ENCODE measurements around the gene CD80.

CD80 gene

DNA sequence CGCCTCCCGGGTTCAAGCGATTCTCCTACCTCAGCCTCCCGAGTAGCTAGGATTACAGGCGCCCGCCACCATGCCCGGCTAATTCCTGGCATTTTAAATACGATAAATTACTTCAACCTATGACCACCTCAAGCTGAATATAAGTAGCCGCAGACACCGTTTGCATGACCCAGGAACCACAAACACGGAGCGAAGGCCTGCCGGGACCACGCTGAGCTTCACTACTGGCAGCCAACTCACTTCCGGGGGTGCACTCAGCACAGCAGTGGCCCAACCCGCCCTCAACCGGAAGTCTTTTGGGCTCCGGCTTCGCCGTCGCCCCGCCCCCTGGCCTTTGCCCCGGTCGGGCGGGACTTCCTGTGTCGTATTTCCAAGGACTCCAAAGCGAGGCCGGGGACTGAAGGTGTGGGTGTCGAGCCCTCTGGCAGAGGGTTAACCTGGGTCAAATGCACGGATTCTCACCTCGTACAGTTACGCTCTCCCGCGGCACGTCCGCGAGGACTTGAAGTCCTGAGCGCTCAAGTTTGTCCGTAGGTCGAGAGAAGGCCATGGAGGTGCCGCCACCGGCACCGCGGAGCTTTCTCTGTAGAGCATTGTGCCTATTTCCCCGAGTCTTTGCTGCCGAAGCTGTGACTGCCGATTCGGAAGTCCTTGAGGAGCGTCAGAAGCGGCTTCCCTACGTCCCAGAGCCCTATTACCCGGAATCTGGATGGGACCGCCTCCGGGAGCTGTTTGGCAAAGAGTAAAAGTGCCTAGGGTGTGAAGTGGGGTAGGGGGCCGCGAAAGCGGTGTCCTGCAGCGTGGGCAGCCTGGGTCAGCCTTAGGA is 61.0 kb downstream of the CD80 start, which contains the start of gene TIMMDC1:
Gene TIMMDC1, plus strand, starts transcription at position 362 of the 826 bp plus-strand sequence. Its CDS starts 187 bp downstream, at position 549.
- peak; percentile 94 for DNase-seq (ENCODE audit: low read depth, low spot score)

GRCh38 chr3:119497820-119498185 is 61.6 kb downstream of the CD80 start:
- DNase-seq (ENCODE audit: low read depth, low spot score): no peak

DNA sequence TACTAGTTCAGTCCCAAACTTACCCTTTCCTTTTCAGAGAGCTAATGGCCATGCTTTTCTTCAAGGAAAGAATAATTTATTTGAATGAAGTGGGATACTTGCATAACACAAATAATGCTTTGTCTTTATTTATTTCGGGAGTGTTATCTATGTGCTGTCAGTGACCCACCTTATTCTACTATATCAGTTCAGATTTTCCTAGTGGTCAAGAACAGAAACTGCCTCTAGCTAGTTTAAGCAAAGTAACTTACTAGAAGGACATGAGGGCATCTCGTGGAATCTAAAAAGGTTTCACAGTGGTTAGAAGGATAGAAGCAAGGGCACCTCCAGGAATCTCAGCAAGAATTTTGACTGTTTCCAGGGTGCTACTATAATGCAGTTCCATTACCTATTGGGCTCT is 64.8 kb downstream of the CD80 start:
- DNase-seq (ENCODE audit: low read depth, low spot score): no peak

DNA sequence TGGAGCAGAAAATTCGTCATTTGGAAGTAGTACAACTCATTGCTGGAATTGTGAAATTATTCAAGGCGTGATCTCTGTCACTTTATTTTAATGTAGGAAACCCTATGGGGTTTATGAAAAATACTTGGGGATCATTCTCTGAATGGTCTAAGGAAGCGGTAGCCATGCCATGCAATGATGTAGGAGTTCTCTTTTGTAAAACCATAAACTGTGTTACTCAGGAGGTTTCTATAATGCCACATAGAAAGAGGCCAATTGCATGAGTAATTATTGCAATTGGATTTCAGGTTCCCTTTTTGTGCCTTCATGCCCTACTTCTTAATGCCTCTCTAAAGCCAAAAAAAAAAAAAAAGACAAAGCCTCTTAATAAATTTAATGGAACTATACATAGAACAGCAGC is 66.6 kb downstream of the CD80 start:
- no peak for DNase-seq (ENCODE audit: low read depth, low spot score)

- no peak for DNase-seq (ENCODE audit: low read depth, low spot score)
Observed at GRCh38 chr3:119492128-119492527, 67.3 kb downstream of the CD80 start.

- DNase-seq (ENCODE audit: low read depth, low spot score): no peak
Observed at GRCh38 chr3:119490153-119490552, 69.3 kb downstream of the CD80 start.

DNA sequence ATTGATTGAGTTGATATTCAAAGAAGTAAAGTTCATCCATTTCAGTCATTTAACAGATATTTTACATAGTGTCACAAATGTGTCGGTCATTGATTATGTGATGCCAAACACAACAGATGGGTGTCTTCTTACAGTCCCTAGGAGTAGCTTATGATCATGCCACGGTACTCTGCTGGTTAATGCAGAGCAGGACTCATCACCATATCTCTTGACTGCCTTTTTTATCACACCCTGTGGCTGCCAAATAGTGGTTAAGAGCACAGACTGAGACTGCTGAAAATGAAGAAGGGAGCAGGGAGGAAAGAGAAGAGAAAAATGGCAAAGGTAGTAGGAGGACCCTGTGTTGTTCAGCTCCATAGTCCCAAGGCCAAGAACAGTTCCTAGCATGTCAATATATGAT is 73.9 kb downstream of the CD80 start:
- no peak for DNase-seq (ENCODE audit: low read depth, low spot score)

- no peak for DNase-seq (ENCODE audit: low read depth, low spot score)
Observed at GRCh38 chr3:119483101-119483500, 76.3 kb downstream of the CD80 start.

- DNase-seq (ENCODE audit: low read depth, low spot score): no peak
Observed at GRCh38 chr3:119481079-119481478, 78.3 kb downstream of the CD80 start.
